MCF 10A (cell line): ENCODE data around the gene ZNF653. TPM values are rescaled to one million over a fixed set of nuclear protein-coding genes. Genes with fewer than 3 reads are reported as not detected.

ENCODE experiments used
- BruUV-seq: library from RNA; stranded (reverse); fragments of 400-500 nt; replicated peaks from 2 replicates; lab custom pipeline; 2021; lab: Mats Ljungman, UMichigan
- CTCF ChIA-PET: fragments of 300-600 bp; sonication (Branson Sonifier 250); formaldehyde crosslinking; extraction: SDS; loops from one replicate; lab custom pipeline; 2021; ENCODE audit warnings: antibody characterized with exemption, inconsistent platforms; lab: Yijun Ruan, JAX
- POLR2A ChIA-PET: fragments of 300-600, 350-650 bp; sonication (Branson Sonifier 250); formaldehyde crosslinking; extraction: SDS; loops from one replicate; lab custom pipeline; 2020; ENCODE audit warnings: antibody characterized with exemption, inconsistent platforms; lab: Yijun Ruan, JAX
- DNase-seq: peaks from one replicate; pipeline ENCODE4 v3.0.0-alpha.2; 2018; ENCODE audit not compliant: unreplicated experiment
- H3K27ac Mint-ChIP-seq: one replicate; pipeline ENCODE4 v1.8.0; 2022; ENCODE audit warnings: mild to moderate bottlenecking, low read depth, mixed read lengths; ENCODE audit not compliant: unreplicated experiment
- H3K27me3 Mint-ChIP-seq: one replicate; pipeline ENCODE4 v1.8.0; 2022; ENCODE audit warnings: mixed read lengths; ENCODE audit not compliant: insufficient read depth, unreplicated experiment
- H3K36me3 Mint-ChIP-seq: one replicate; pipeline ENCODE4 v1.8.0; 2022; ENCODE audit warnings: mild to moderate bottlenecking, moderate library complexity, mixed read lengths; ENCODE audit not compliant: insufficient read depth, unreplicated experiment
- H3K4me1 Mint-ChIP-seq: one replicate; pipeline ENCODE4 v1.8.0; 2022; ENCODE audit warnings: mixed read lengths; ENCODE audit not compliant: insufficient read depth, unreplicated experiment
- H3K4me3 Mint-ChIP-seq: one replicate; pipeline ENCODE4 v1.8.0; 2022; ENCODE audit warnings: mild to moderate bottlenecking, moderate library complexity, mixed read lengths; ENCODE audit not compliant: unreplicated experiment
- H3K9me3 Mint-ChIP-seq: one replicate; pipeline ENCODE4 v1.8.0; 2022; ENCODE audit warnings: mixed read lengths; ENCODE audit not compliant: unreplicated experiment
- CTCF ChIP-seq: fragments of 200-600 bp; IDR thresholded peaks from one replicate; pipeline ENCODE4 v1.8.0; 2022; ENCODE audit warnings: antibody characterized with exemption, mild to moderate bottlenecking; ENCODE audit not compliant: unreplicated experiment
- intact Hi-C: fragments of 100-400 bp; cut with micrococcal nuclease; formaldehyde crosslinking; loops from 2 replicates; pipeline ENCODE4 v1.14.1; 2022
- total RNA-seq: library from RNA; stranded (reverse); gene quantifications from 2 replicates; pipeline ENCODE4 v1.2.3, GENCODE V29; 2022

ZNF653 gene
- total RNA-seq, 1 experiment from 2014 or later, result 7.7 TPM

- Mint-ChIP-seq H3K27ac (no peak overlapping the region), H3K9me3 (no peaks in the 10 kb centered on the region), H3K36me3 (peaks cover under 1% of the 10 kb centered on the region), H3K4me1 (no peaks in the 10 kb centered on the region), H3K4me3 (no peak overlapping the region), H3K27me3 (no peaks in the 10 kb centered on the region)
- POLR2A ChIA-PET, result no interaction called here
- CTCF ChIA-PET, result no interaction called here
- DNase-seq, result no peak
- peak; percentile 16 for TF ChIP-seq CTCF
- BruUV-seq, result no TSS peak
- intact Hi-C loops, result no loop called here
Observed at GRCh38 chr19:11453468-11454341, 51.9 kb downstream of the ZNF653 start.

GRCh38 chr19:11452620-11453310 is 52.9 kb downstream of the ZNF653 start:
- Mint-ChIP-seq H3K27ac (no peak overlapping the region), H3K4me3 (no peak overlapping the region), H3K36me3 (peaks cover 6% of the 10 kb centered on the region), H3K4me1 (no peaks in the 10 kb centered on the region), H3K9me3 (no peaks in the 10 kb centered on the region), H3K27me3 (no peaks in the 10 kb centered on the region)
- ChIA-PET CTCF (interaction anchor here (0.6 kb wide), 1 partner anchor 66 kb away, joined by 3 read pairs; no protein-coding TSS in a partner anchor), POLR2A (interaction anchor here (0.6 to 1.3 kb wide), 3 partner anchors 9 to 240 kb away, joined by 3 to 4 read pairs (median 3); no protein-coding TSS in a partner anchor)
- TF ChIP-seq CTCF, result no peak
- intact Hi-C loops, result no loop called here
- DNase-seq, result no peak
- BruUV-seq, result no TSS peak

GRCh38 chr19:11451871-11452619 is 53.6 kb downstream of the ZNF653 start:
- Mint-ChIP-seq H3K36me3 (peaks cover 6% of the 10 kb centered on the region), H3K4me3 (no peak overlapping the region), H3K27ac (no peak overlapping the region), H3K4me1 (no peaks in the 10 kb centered on the region), H3K9me3 (no peaks in the 10 kb centered on the region), H3K27me3 (no peaks in the 10 kb centered on the region)
- POLR2A ChIA-PET, result interaction anchor here (0.6 to 1.3 kb wide), 4 partner anchors 8 to 241 kb away, joined by 3 to 4 read pairs (median 3); no protein-coding TSS in a partner anchor
- DNase-seq, result no peak
- TF ChIP-seq CTCF, result no peak
- intact Hi-C loops, result no loop called here
- BruUV-seq, result no TSS peak
- CTCF ChIA-PET, result interaction anchor here (0.6 to 0.8 kb wide), 2 partner anchors 13 to 65 kb away, joined by 3 to 4 read pairs; no protein-coding TSS in a partner anchor
